ENCODE data around the gene PAGE5.

Gene PAGE5, protein sequence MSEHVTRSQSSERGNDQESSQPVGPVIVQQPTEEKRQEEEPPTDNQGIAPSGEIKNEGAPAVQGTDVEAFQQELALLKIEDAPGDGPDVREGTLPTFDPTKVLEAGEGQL

DNA sequence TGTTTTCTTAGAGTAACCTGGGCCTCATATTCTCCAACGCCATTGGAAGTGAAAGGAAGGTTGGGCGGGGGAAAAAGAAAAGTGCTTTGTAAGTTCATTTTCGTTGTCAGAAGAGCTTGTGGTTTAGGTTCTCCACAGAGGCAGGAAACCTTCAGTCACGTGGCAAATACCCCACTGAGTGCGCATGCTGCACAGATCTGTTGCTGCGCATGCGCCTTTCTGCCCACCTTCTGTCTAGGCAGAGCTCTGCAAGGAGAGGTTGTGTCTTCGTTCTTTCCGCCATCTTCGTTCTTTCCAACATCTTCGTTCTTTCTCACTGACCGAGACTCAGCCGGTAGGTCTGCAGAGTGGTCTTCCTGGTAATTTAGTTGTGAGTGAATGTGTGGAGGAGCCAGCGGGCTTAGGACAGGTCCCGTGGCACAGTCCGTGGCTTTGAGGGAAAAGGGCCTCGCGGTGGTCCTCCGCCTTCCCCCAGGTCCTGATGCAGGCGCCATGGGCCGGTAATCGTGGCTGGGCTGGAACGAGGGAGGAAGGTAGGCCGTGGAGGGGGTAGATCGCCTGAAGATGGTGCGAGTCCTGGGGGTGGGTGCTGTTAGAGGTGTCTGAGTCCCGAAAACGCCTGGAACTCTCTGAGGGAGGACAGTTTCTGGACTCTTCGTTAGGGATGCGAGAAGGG is at the start of gene PAGE5:
PAGE5 (plus strand) TSS at position 228 of the 676 bp plus-strand sequence. CDS start 1,037 bp downstream, outside the sequence.
- DNase-seq, result no peak

DNA sequence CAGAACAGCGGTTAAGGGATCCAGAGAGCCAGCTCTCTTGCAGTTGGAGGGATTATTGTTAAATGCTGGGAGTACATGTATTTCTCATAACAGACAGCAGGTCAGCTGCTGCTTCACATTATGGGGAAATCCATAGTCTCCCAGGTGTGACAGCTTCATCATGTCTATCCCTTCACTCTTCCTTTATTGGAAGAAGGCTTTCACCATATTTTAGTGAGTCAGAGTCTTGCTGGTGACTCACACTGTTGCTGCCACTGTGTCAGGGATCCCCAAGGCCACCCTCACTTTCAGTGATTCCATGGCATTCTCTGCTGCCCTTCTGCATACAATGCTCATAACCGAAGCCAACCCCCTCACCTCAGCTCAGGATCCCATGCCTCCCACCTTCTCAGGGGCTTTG is 32.9 kb upstream of the PAGE5 start:
- DNase-seq, result no peak

DNA sequence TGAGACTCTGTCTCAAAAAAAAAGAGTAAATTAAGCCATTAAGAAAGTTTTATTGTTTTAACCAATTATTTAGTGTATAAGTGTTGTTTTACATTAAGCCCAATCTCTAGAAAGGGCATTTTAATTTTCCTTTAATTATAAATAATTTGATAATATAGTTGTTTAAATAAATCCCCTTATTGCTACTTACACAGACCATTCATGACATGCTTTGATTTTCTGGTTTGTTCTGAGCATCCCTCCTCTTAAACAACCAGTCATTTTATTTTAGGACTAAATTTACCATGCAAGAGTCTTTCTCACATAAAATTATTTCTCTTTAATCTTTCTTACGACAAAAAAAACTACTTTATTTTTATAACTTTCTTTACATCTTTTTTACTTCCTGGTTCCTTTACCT is 23.5 kb upstream of the PAGE5 start:
- DNase-seq, result no peak

DNA sequence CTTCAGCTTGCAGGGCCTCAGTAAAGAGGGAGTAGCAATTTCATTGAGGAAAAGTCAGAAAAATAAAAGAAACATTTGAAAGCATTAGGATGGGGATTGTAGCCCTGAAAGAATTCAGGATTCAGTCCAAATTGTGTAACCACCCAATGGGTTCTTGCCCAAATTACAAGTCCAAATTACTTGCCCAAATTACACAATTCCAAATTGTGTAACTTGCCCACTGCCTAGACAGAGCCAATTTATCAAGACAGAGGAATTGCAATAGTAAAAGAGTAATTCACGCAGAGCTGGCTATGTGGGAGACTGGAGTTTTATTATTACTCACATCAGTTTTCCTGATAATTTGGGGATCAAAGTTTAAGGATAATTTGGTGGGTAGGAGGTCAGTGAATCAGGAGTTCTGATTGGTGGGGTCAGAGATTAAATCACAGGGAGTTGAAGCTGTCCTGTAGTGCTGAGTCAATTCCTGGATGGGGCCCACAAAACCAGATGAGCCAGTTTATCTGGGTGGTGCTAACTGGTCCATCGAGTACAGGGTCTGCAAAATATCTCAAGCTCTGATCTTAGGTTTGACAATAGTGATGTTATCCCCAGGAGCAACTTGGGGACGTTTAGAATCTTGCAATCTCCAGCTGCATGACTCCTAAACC is 18.1 kb upstream of the PAGE5 start:
- no peak for DNase-seq

DNA sequence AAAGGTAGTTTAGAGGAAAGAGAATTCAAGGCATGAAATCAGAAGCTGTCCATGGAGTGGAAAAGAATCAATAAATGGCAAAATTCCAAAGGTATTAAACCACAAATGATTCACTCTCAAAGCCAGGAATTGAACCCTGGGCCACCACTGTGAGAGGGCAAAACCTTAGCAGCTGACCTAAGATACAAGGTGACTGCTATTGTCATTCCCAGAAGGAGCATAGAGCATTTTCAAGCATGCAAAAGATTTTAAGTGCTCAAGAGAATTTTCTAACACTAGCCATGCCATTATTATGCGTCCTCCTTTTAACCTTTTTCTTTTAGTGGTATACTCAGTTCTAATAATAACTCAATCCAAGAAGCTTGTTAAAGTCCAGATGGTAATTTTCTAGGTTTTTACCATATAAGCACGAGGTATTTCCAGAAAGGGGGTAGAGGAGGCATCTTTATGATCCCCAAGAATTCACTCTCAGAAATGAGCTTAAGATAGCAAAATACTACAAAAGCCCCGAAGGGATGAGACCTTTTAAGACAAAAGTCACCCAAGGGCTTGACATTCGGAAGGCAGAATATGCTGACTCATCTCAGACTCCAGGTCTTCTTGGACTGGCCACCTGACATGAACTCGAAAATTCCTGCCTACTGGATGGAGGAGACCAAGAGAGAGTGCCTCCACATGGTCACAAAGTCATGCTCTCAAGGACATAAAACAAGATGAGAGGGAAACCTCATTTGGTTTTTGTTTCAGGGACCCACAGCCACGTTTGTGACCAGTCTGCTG is 13.8 kb upstream of the PAGE5 start:
- no peak for DNase-seq

DNA sequence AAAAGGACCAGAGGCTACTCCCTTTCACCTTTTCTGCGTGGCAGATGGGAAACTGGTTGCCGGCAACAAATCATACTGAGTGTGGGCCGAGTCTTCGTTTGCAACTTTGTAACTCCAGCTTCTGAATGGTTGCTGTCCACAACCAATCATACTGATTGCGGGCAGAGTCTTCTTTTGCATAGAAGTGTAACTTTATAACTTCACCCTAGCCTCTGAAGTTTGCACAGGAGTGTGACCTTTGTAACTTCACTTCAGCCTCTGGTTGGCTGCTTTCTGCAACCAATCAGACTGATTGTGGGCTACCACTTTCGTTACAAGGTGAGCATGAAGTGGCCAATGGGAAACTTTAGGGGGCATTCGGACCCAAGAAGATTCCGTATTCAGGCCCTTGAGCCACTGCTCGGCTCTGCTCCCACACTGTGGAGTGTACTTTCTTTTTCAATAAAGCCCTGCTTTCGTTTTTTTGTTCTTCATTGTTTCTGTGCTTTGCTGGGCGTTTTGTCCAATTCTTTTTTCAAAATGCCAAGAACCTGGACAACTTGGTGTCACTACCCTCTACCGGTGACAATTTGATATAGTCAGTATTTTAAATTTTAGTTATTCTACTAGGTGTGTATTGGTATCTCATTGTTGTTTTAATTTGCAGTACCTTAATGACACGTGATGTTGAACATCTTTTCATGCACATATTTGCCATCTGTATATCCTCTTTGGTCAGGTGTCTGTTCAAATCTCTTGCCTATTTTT is 9.0 kb upstream of the PAGE5 start:
- DNase-seq, result no peak

DNA sequence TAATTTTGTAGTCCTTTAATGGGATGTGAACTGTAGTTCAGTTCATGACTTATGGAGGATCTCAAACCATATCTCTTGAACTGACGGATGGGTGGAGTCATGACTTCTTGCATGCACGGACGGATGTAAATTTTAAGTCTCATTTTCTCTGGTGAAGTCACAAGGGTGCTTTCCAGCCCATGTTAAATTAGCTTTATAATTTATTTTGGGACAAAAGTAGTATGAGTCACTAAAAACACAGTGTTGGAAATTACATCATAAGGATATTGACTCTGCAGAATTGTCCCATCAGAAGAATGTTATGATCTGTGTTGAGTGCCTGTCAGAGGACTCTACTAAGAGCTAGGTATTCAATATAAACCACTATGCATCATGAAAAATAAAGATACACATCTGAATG is 6.8 kb upstream of the PAGE5 start:
- no peak for DNase-seq

DNA sequence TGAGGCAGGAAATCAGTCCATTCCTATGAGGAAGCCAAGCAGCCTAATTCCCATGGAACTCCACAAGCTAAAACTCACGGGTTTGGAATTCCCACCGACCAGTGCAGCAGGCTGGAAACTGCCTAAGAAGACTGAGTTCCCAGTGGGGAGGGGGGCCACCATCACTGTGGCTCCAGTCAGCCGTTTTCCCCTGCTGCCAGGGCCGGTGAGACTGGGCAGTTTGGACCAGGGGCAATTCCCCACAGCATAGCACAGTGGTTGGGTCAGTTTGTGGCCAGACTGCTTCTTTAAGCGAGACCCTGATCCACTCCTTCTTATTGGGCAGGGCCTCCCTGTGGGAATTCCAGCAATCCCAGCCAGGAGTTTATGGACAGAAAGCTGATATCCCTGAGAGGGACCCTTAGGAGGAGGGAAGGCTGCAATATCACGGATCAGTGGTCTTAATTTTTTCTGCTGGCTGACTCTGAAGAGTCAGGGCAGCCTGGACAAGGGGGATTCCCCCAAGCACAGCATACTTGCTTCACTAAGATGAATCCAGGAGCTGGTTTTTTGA is 20.7 kb downstream of the PAGE5 start:
- DNase-seq, result no peak

DNA sequence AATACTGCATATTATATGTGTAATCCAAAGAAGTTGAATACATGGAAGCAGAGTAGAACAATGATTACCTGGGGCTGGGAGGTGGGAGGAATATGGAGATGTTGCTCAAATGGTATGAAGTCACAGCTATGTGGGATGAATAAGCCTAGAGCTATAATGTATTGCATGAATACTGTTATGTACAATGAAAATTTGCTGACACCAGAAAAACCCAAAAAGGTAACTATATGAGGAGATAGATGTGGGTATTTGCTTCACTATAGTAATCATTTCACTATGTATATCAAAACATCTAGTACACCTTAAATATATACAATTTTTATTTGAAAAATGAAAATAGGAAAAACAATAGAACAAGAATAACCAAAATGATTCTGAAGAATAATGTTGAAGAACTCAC is 33.4 kb downstream of the PAGE5 start:
- DNase-seq, result no peak

DNA sequence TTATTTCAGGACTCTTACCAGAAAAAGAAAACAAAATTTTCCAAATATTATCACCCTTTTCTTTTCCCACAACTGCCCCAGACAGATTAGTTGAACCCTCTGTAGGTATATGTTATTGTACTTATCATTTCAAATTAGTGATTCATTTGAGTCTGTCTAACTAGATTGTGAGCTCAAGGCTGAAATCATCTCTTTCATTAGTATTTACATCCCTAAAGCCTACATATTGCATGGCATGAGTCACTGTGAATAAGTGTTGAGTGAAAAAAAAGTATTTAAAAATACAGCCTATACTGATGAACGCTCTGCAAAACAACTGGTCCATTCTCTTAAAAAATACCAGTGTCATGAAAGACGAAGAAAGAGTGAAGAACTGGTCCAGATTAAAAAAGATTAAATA is 40.7 kb downstream of the PAGE5 start:
- DNase-seq, result no peak

DNA sequence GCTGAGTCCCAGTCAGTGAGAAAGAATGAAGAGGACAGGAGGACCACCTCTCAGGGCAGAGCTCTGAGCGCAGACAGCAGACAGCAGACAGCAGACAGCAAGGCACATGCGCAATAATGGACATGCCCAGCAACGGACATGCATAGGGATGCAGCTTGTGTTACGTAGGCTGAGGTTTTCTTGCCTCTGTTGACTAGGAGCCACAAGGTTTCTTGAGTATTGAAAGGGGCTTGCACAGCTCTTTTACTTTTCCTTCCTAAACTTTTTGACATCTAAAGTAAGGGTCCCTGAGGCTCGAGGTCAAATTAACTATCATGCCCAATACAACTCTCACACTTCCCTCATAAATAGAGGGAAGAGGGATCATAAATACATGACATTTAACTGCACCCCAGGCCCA is 44.7 kb downstream of the PAGE5 start, which contains the start of gene PAGE3:
PAGE3 (minus strand) TSS at position 101 of the 400 bp plus-strand sequence. CDS start 1,013 bp downstream, outside the sequence.
- DNase-seq, result no peak

Data from hypothalamus (tissue), 51 donors.